ENCODE measurements around the gene ARHGAP33. TPM values are rescaled to one million over a fixed set of nuclear protein-coding genes. Genes with fewer than 3 reads are reported as not detected.

ARHGAP33 gene
- total and polyA plus RNA-seq, 2 of the 4 experiments (the other 2 are of a cell fraction), result 0.72 to 11.9 TPM

GRCh38 chr19:35813043-35813890 lies 37.9 kb downstream of the ARHGAP33 start:
- H3K23ac ChIP-seq (ENCODE audit: low read depth, low read length), result no peak overlapping the region
- intact Hi-C loops (cut with micrococcal nuclease) (no loop called here), dilution Hi-C loops (cut with HindIII; ENCODE audit: low sequenced_read_pairs, unreplicated experiment) (no loop called here), in situ Hi-C loops (cut with MboI; ENCODE audit: low sequenced_read_pairs) (no loop called here)
- H3K4me3 ChIP-seq (ENCODE audit: insufficient read depth, low read depth, low read length), result no peak overlapping the region
- no peak overlapping the region for H2AFZ ChIP-seq (replicated peaks; ENCODE audit: low read length, poor library complexity)
- H3K4ac ChIP-seq (ENCODE audit: low read depth, low read length), result no peak overlapping the region
- no peak overlapping the region for H3K56ac ChIP-seq (ENCODE audit: extremely low read depth, insufficient read depth, low read length)
- no peak overlapping the region for H2AK5ac ChIP-seq (ENCODE audit: low read depth, low read length)
- peaks cover 20% of the 10 kb centered on the region for H3K27me3 ChIP-seq (ENCODE audit: control insufficient read depth, insufficient read depth, low read length)
- H3K27ac ChIP-seq (ENCODE audit: insufficient read depth, low read length), result no peak overlapping the region
- TF ChIP-seq ELK1 (IDR thresholded peaks at IDR 0.05; ENCODE audit: borderline replicate concordance, low read depth, low read length) (no peak), MXI1 (IDR thresholded peaks at IDR 0.05; ENCODE audit: borderline replicate concordance, low read depth, low read length) (no peak), RAD21 (IDR thresholded peaks at IDR 0.05; ENCODE audit: low read length) (no peak), FOS (IDR thresholded peaks at IDR 0.05; ENCODE audit: low read depth, low read length) (no peak), POLR2A (IDR thresholded peaks at IDR 0.05; ENCODE audit: low read depth, low read length) (no peak), BHLHE40 (IDR thresholded peaks at IDR 0.05; ENCODE audit: low read depth, low read length) (no peak), USF2 (IDR thresholded peaks at IDR 0.05; ENCODE audit: low read depth, low read length) (no peak), RFX5 (IDR thresholded peaks at IDR 0.05; ENCODE audit: low read depth, low read length) (no peak), CEBPB (IDR thresholded peaks at IDR 0.05; ENCODE audit: low read depth, low read length) (no peak), CTCF (conservative IDR thresholded peaks at IDR 0.05; ENCODE audit: low read depth, low read length) (no peak), RCOR1 (IDR thresholded peaks at IDR 0.05; ENCODE audit: insufficient replicate concordance, low read length) (no peak), MAZ (IDR thresholded peaks at IDR 0.05; ENCODE audit: borderline replicate concordance, low read depth, low read length) (no peak), NFE2L2 (IDR thresholded peaks at IDR 0.05; ENCODE audit: low read depth, low read length) (no peak), SMC3 (IDR thresholded peaks at IDR 0.05; ENCODE audit: low read depth, low read length) (no peak), MAFK (IDR thresholded peaks at IDR 0.05; ENCODE audit: low read depth, low read length) (no peak), CHD1 (IDR thresholded peaks at IDR 0.05; ENCODE audit: low read depth, low read length) (no peak)
- no peaks in the 10 kb centered on the region for H3K36me3 ChIP-seq (ENCODE audit: control insufficient read depth, insufficient read depth, low read length)
- BruUV-seq (replicated peaks), result no TSS peak
- no peak overlapping the region for H4K8ac ChIP-seq (ENCODE audit: low read depth in 2 of 2, low read length in 2 of 2)
- POLR2A ChIA-PET (ENCODE audit: unreplicated experiment), result no interaction called here
- H3K9ac ChIP-seq (ENCODE audit: low read depth, low read length), result no peak overlapping the region
- ATAC-seq (ENCODE audit: low read depth), result no peak
- H3K18ac ChIP-seq (ENCODE audit: low read depth, low read length), result no peak overlapping the region
- H2BK120ac ChIP-seq (ENCODE audit: low read depth, low read length), result no peak overlapping the region
- no peak overlapping the region for H2AK9ac ChIP-seq (replicated peaks; ENCODE audit: low read depth, low read length, poor library complexity)
- no peak overlapping the region for H3K4me2 ChIP-seq (ENCODE audit: low read depth, low read length)
- no peak overlapping the region for H4K5ac ChIP-seq (ENCODE audit: low read depth, low read length)
- no peaks in the 10 kb centered on the region for H3K4me1 ChIP-seq (ENCODE audit: control insufficient read depth, insufficient read depth, low read length)
- no peak overlapping the region for H2BK5ac ChIP-seq (ENCODE audit: low read depth, low read length, poor library complexity, severe bottlenecking)
- no peak overlapping the region for H2BK15ac ChIP-seq (ENCODE audit: low read depth, low read length)
- H3K9me1 ChIP-seq (ENCODE audit: insufficient read depth, low read length), result no peaks in the 10 kb centered on the region
- H3K14ac ChIP-seq (replicated peaks; ENCODE audit: low read depth, low read length), result no peak overlapping the region
- DNase-seq, result no peak
- no peaks in the 10 kb centered on the region for H4K20me1 ChIP-seq (ENCODE audit: insufficient read depth, low read length)
- WGBS, 2 experiments (ENCODE audit: extremely low coverage in 2 of 2, insufficient read length in 1 of 2), result no CpG with 5 or more reads among the region's 11 CpGs
- H3K9me3 ChIP-seq (ENCODE audit: control insufficient read depth, insufficient read depth, low read length), result no peaks in the 10 kb centered on the region
- H3K79me1 ChIP-seq (ENCODE audit: low read depth in 1 of 2, low read length in 2 of 2), result no peaks in the 10 kb centered on the region
- CTCF ChIA-PET, result no interaction called here
- no peak overlapping the region for H4K91ac ChIP-seq (ENCODE audit: insufficient read depth, low read depth, low read length)
- H2BK20ac ChIP-seq (ENCODE audit: low read depth, low read length), result no peak overlapping the region

Measured in IMR-90 (cell line).